ENCODE measurements around the gene RNF148. TPM values are rescaled to one million over a fixed set of nuclear protein-coding genes. Genes with fewer than 3 reads are reported as not detected.

The RNF148 gene
- total and polyA plus RNA-seq, 2 of the 8 experiments (the other 6 are each of a cell fraction or from before 2014, with no cell fraction given) = 0.27 to 0.45 TPM

DNA sequence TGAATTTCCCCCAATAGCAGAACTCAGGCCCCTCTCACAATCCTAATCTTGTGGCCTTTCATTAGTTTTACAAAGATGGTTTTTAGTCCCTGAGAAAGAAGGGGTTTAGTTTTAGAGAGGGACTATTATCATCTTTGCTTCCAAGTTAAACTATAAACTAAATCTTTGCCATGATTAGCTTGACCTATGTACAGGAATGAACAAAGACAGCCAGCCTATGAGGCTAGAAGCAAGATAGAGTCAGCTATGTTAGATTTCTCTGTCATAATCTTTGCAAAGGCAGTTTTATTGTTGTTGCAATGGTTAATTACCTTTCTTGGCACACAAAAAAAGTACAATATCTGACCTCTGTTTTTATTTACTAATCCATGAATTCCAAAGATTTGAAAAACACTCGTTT is 22.9 kb downstream of the RNF148 start:
- peak overlapping the region; percentile 69 for H3K27ac ChIP-seq (ENCODE audit: low read depth, low read length)
- no peaks in the 10 kb centered on the region for H4K20me1 ChIP-seq (replicated peaks in 1 of 2; ENCODE audit: control insufficient read depth in 1 of 2, insufficient read depth in 2 of 2, low read length in 2 of 2)
- H3K4me1 ChIP-seq (replicated peaks in 1 of 4; ENCODE audit: control insufficient read depth in 3 of 4, insufficient read depth in 4 of 4, low read length in 3 of 4) = peaks cover 6 to 32% (median 22%) of the 10 kb centered on the region in 4 experiments
- H2BK20ac ChIP-seq (ENCODE audit: low read length) = no peak overlapping the region
- peak; percentile 13 for FAIRE-seq
- no peak overlapping the region for H2BK15ac ChIP-seq (ENCODE audit: low read length)
- peak overlapping the region; percentile 6 for H4K91ac ChIP-seq (replicated peaks; ENCODE audit: insufficient read length, low read length)
- no peaks in the 10 kb centered on the region for H3K79me1 ChIP-seq (ENCODE audit: low read depth, low read length)
- H3K36me3 ChIP-seq (ENCODE audit: control insufficient read depth in 2 of 4, insufficient read depth in 4 of 4, low read length in 3 of 4) = no peaks in the 10 kb centered on the region
- H2BK12ac ChIP-seq (ENCODE audit: low read depth, low read length) = peak overlapping the region; percentile 20; the same call in 1 of the 2 replicates
- no peaks in the 10 kb centered on the region for H3K23me2 ChIP-seq (ENCODE audit: low read depth, low read length)
- peaks cover 0 to 10% of the 10 kb centered on the region in 2 experiments; a peak in 2 of 4 replicates for H3K79me2 ChIP-seq (ENCODE audit: control insufficient read depth in 1 of 2, insufficient read depth in 2 of 2, low read length in 2 of 2)
- peak overlapping the region; percentile 26 for H3K18ac ChIP-seq (ENCODE audit: extremely low read depth, low read length)
- DNase-seq (ENCODE audit: low read depth in 1 of 2, low spot score in 2 of 2) = no peak
- H2AK5ac ChIP-seq (ENCODE audit: low read depth, low read length) = no peak overlapping the region
- CTCF ChIA-PET (ENCODE audit: partially characterized antibody) = no interaction called here
- peak overlapping the region; percentile 19 for H4K5ac ChIP-seq (ENCODE audit: insufficient read length, low read depth, low read length)
- peak overlapping the region; percentile 25 to 52; a peak in 3 of 4 replicates for H3K4me2 ChIP-seq (ENCODE audit: insufficient read depth in 1 of 2, low read depth in 2 of 2, low read length in 2 of 2)
- no peaks in the 10 kb centered on the region for H3K9me3 ChIP-seq (ENCODE audit: insufficient read depth in 2 of 2, low read depth in 1 of 2, low read length in 1 of 2)
- no peak overlapping the region for H3K23ac ChIP-seq (ENCODE audit: insufficient read length)
- peak overlapping the region in 1 of 4 experiments; percentile 27; a peak in 1 of 8 replicates for H3K4me3 ChIP-seq (ENCODE audit: extremely low read depth in 1 of 4, insufficient read depth in 2 of 4, low read depth in 3 of 4, low read length in 4 of 4)
- peak overlapping the region; percentile 91 for H2BK120ac ChIP-seq (replicated peaks; ENCODE audit: low read depth, low read length)
- H2AFZ ChIP-seq (ENCODE audit: low read length) = no peak overlapping the region
- no peak overlapping the region for H3K14ac ChIP-seq (ENCODE audit: insufficient read length)
- TF ChIP-seq BRCA1 (IDR thresholded peaks at IDR 0.05; ENCODE audit: low read depth, low read length) = no peak
- no peak for TF ChIP-seq EZH2 (IDR thresholded peaks at IDR 0.05; ENCODE audit: low read depth, low read length, severe bottlenecking)
- TF ChIP-seq SP1 (IDR thresholded peaks at IDR 0.05; ENCODE audit: low read depth, low read length) = no peak
- no peak for TF ChIP-seq TEAD4 (IDR thresholded peaks at IDR 0.05; ENCODE audit: low read depth, low read length)
- no peak for TF ChIP-seq ATF2 (IDR thresholded peaks at IDR 0.05; ENCODE audit: low read length)
- no peak for TF ChIP-seq EGR1 (IDR thresholded peaks at IDR 0.05; ENCODE audit: borderline replicate concordance, low read depth, low read length)
- no peak for TF ChIP-seq GTF2F1 (IDR thresholded peaks at IDR 0.05; ENCODE audit: borderline replicate concordance, low read depth, low read length)
- TF ChIP-seq TBP (IDR thresholded peaks at IDR 0.05; ENCODE audit: low read depth, low read length) = no peak
- TF ChIP-seq YY1 (IDR thresholded peaks at IDR 0.05; ENCODE audit: low read depth, low read length) = no peak
- TF ChIP-seq RXRA (IDR thresholded peaks at IDR 0.05; ENCODE audit: insufficient read depth, low read depth, low read length) = no peak
- no peak for TF ChIP-seq KDM4A (IDR thresholded peaks at IDR 0.05; ENCODE audit: low read depth, low read length, severe bottlenecking)
- no peak for TF ChIP-seq ZNF274 (IDR thresholded peaks at IDR 0.05; ENCODE audit: borderline replicate concordance, extremely low read depth, low read length)
- no peak overlapping the region for H3K4ac ChIP-seq (replicated peaks; ENCODE audit: insufficient read length, low read depth, low read length)
- H3K56ac ChIP-seq (replicated peaks; ENCODE audit: insufficient read length, low read depth, low read length) = no peak overlapping the region
- POLR2A ChIA-PET (ENCODE audit: partially characterized antibody) = no interaction called here
- no peak overlapping the region for H4K8ac ChIP-seq (ENCODE audit: extremely low read depth, insufficient read depth, low read length)
- whole genome bisulfite sequencing, 2 experiments (ENCODE audit: extremely low coverage in 1 of 2, insufficient coverage in 1 of 2, insufficient read length in 1 of 2, insufficient replicate concordance in 2 of 2, low coverage in 1 of 2, low lambda C conversion rate in 2 of 2, missing lambda C conversion rate in 1 of 2) = 88% methylated on average over 1 of the region's 1 CpG; no CpG with 5 or more reads in 1 of the 2 experiments
- H2BK5ac ChIP-seq (ENCODE audit: low read depth, low read length) = peak overlapping the region; percentile 86; the same call in 1 of the 2 replicates
- peaks cover 0 to 2% (median 0%) of the 10 kb centered on the region in 4 experiments; a peak in 1 of 7 replicates for H3K27me3 ChIP-seq (replicated peaks in 1 of 4; ENCODE audit: control insufficient read depth in 3 of 4, extremely low read depth in 1 of 4, insufficient read depth in 3 of 4, low read length in 3 of 4)
- peak overlapping the region in 2 of 4 experiments; percentile 34 to 46; a peak in 2 of 7 replicates for H3K9ac ChIP-seq (replicated peaks in 1 of 4; ENCODE audit: extremely low read depth in 1 of 4, low read depth in 3 of 4, low read length in 3 of 4)

Measured in H1 (cell line).